NCI-H2107 treated with DMSO at 0.1 percent for 48 hours (cell line): Measurements from ENCODE around the gene FREM1.

ENCODE experiments used
- DNase-seq: peaks from one replicate; lab custom pipeline; 2025; ENCODE audit not compliant: unreplicated experiment; lab: John Stamatoyannopoulos, UW

The FREM1 gene

DNA sequence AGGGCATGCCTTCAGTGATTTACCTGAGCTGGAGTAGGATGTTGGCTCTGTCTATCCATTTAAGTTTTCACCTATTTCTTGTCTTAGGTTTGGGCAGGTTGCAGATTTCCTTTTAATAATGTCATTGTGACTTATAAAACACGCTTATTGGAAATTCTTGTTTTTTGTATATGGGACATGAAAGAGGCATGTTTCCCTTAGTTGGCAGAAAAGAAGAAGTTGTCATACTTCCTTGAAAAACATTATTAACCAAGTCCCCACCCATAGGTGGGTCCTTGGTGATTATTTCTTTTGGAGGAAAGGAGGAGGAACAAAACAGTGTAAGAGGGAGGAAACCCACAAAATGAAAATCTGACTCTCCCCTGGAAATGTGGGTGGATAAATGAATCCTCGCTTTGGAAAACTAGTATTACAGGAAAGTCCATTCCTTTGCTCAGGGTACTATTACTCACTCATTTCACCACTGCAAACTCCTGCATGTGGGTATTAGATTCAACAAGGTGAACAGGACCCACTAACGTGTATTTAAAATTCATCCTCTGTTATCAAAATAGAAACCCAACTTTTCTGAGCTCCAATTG, 197.0 kb downstream of the FREM1 start:
- DNase-seq = no peak

DNA sequence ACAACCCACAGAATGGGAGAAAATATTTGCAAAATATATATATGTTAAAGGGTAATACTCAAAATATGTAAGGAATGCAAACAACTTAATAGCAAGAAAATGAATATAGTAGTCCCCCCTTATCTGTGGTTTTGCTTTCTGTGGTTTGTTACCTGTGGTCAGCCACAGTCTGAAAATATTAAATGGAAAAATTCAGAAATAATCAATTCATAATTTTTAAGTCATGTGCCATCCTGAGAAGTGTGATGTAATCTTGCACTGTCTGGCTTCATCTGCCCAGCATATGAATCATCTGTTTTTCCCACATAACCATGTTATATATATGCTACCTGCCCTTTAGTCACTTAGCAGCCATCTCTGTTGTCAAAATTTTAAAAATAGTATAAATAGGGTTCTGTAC, 199.4 kb downstream of the FREM1 start:
- DNase-seq = no peak

DNA sequence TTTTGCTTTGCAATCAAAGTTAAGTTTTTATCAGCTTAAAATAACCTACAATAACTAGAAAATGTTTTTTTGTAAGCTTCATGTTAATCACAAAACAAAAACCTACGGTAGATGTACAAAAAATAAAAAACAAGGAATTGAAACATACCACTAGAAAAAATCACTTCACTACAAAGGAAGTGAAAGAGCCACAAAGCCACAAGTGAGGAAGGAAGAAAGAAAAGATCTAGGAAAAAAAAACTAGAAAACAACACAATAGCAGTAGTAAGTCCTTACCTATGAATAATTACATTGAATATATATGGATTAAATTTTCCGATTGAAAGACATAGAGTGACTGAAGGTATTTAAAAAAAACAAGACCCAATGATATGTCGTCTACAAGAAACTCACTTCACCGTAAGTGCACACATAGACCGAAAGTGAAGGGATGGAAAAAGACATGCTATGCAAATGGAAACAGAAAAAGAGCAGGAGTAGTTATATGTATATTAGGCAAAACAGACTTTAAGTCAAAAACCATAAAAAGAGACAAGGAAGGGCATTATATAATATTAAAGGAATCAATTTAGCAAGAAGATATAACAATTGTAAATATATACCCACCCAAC, 203.6 kb downstream of the FREM1 start:
- no peak for DNase-seq

GRCh38 chr9:14705079-14705478, 205.1 kb downstream of the FREM1 start:
- no peak for DNase-seq

DNA sequence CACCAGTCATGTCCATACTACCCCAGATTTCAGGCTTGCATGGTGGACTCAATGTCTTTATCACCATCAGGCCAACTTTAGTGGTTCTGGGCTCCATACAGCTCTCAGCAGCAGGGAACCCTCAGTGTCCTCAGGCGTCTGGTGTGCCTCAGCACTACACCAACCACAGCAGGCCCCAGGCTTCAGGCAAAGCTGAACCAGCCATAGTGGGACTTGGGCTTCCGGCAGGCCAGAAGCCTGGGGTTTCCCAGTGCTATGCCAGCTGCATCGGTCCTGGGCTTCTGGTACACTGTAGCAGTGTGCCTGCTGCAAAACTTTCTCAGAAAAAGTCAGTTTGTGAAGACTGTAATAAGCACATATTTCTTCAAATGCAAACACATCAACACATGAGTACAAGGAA, 205.9 kb downstream of the FREM1 start:
- DNase-seq = no peak

- DNase-seq = no peak
Measured at GRCh38 chr9:14702200-14702720, 208.0 kb downstream of the FREM1 start.

DNA sequence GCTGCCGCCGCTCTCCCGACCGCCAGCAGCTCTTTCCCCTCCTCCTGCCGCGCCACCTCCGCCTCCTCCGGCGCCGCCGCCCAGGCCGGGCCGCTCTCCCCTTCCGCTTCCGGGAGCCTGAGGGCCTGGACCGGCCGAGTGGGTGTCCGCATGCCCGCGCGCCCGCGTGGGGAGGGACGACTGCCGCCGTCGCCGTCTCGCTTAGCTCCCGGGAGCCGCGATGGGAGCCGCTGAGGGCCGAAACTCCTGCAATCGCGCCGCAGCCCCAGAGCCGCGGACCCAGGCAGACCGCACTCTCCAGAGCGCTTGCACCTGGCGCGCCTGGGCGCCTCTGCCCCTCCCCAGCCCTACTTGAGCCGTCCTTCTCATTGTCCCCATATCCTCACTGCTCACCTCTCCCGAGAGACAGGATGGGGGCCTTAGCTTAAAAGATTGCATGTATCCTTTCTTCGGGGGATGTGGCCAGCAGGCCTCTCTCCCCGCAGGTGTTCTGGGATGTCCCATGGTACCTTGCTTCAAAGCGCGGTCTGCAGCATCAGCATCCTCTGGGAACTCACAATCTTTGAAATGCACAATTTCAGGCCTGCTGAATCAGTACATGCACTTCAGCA, 216.9 kb downstream of the FREM1 start, which contains the start of gene ZDHHC21:
TSS of gene ZDHHC21 (minus strand) at position 182 of the 611 bp plus-strand sequence. CDS start 19,092 bp downstream, outside the sequence.
- peak; percentile 56 for DNase-seq

DNA sequence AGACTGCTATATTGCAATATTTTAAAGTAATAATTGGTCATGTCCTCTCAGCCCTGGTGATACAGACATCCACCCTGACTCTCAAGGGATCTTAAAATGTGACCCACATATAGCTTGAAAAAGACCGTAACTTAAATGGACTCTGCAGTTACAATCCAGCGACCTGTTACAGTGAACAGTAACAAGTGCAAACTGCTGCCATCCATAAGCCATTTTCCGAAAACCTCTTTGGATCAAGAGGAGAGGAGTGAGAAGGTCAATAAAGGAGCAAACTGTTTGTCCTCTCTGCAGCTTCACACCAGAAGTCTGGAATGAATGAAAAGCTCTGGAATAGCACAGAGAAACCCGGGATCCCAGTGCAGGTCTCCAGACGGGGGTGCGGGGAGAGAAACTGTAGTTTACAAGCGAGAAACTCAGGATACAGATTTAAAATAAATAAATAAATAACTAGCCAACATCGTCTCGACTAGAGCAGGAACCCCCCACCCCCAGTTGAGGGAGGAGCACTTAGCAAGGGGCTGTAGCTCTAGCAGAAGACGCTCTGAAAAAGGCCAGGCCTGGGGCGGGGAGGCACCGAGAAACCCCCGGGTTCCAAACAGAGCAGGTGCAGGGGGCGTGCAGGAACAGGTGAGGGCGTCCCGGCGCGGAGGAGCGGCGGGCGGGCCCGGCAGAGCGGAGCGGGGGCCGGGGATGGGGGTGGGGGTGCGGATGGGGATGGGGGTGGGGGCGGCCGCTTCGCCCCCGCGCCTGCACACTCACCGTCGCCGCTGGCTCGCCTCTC, 217.6 kb downstream of the FREM1 start:
- DNase-seq = peak; percentile 36

GRCh38 chr9:14690948-14691730, 219.1 kb downstream of the FREM1 start:
- no peak for DNase-seq

GRCh38 chr9:14687042-14687719, 223.0 kb downstream of the FREM1 start:
- no peak for DNase-seq

GRCh38 chr9:14686168-14686567, 224.1 kb downstream of the FREM1 start:
- no peak for DNase-seq
